Testis (tissue), 5 donors: ENCODE data around the gene NCK2. TPM values are rescaled to one million over a fixed set of nuclear protein-coding genes. Genes with fewer than 3 reads are reported as not detected.

Source experiments
- DNase-seq: peaks from one replicate; pipeline ENCODE4 v3.0.0-alpha.2; 2019
- H3K27ac ChIP-seq, 2 donors: fragments of 200-600 bp; sonication (generic); one replicate each; pipeline ENCODE4 v1.5.1; 2019
- H3K27me3 ChIP-seq: fragments of 200-600 bp; sonication (generic); one replicate; pipeline ENCODE4 v1.5.1; 2019
- H3K36me3 ChIP-seq: fragments of 200-600 bp; sonication (generic); one replicate; pipeline ENCODE4 v1.5.1; 2017; ENCODE audit warnings: low read depth; ENCODE audit errors: missing control alignments
- H3K4me1 ChIP-seq: fragments of 200-600 bp; sonication (generic); one replicate; pipeline ENCODE4 v1.5.1; 2019
- H3K4me3 ChIP-seq, 2 donors: fragments of 200-600 bp; sonication (generic); one replicate each; pipeline ENCODE4 v1.5.1; 2017 to 2019
- H3K9me3 ChIP-seq: fragments of 200-600 bp; sonication (generic); one replicate; pipeline ENCODE4 v1.5.1; 2017
- POLR2A ChIP-seq: fragments of 450-650 bp; IDR thresholded peaks from one replicate; pipeline ENCODE4 v1.6.1; 2017; ENCODE audit warnings: antibody characterized with exemption, mild to moderate bottlenecking, moderate library complexity
- WGBS, 2 donors: methylation state at CpG; one replicate each; pipeline ENCODE4 v1.1.5; 2018; 5-methylcytosine and 5-hydroxymethylcytosine counted together
- intact Hi-C: fragments of 100-400 bp; cut with DNase I; formaldehyde crosslinking; loops from one replicate; pipeline ENCODE4 v1.15.1; 2023; ENCODE audit warnings: low total_unique reads
- long read RNA-seq, 2 donors: transcript quantifications; one replicate each; lab custom pipeline, GENCODE V29; 2026
- polyA plus RNA-seq: library from polyadenylated mRNA; stranded (reverse); fragments of 350-450 nt; fragmentation: Illumina TruSeq; extraction: RNeasy Lipid Tissue Mini Kit (QIAGEN cat#74804); gene quantifications from one replicate; pipeline ENCODE4 v1.2.3, GENCODE V29; 2014; ENCODE audit warnings: low read depth, low replicate concordance; ENCODE audit not compliant: insufficient read depth
- total RNA-seq, 2 donors: library from RNA; depleted of rRNA; stranded (reverse); fragments of >200 nt; gene quantifications; one replicate each; pipeline ENCODE4 v1.2.3, GENCODE V29; 2016
- TF ChIP-seq, protein P1 (sequence below), 3 experiments: fragments of 450-650 bp in 2 of 3; fragments of 200-600 bp in 1 of 3; sonication (generic) in 1 of 3; IDR thresholded peaks; one replicate each; pipeline ENCODE4 v1.5.1; 2016 to 2019; ENCODE audit warnings: antibody characterized with exemption in 3 of 3, mild to moderate bottlenecking in 2 of 3, moderate library complexity in 1 of 3

The NCK2 gene
- total RNA-seq (100 to 1,000 TPM; 105 to 168 TPM), polyA plus RNA-seq (67.7 TPM)
- long read RNA-seq, donor 1, transcript NCK2-201 (5 exons, 2,683 nt): major isoform, 30 of 75 reads
- long read RNA-seq, donor 1, partial matches to known transcripts: 42 of 75 reads
- long read RNA-seq, donor 1, other reads (novel, unspliced or antisense): 0 of 75 reads
- long read RNA-seq, donor 2, transcript NCK2-201 (5 exons, 2,683 nt): major isoform, 12 of 75 reads
- long read RNA-seq, donor 2, partial matches to known transcripts: 61 of 75 reads
- long read RNA-seq, donor 2, other reads (novel, unspliced or antisense): 0 of 75 reads

DNA sequence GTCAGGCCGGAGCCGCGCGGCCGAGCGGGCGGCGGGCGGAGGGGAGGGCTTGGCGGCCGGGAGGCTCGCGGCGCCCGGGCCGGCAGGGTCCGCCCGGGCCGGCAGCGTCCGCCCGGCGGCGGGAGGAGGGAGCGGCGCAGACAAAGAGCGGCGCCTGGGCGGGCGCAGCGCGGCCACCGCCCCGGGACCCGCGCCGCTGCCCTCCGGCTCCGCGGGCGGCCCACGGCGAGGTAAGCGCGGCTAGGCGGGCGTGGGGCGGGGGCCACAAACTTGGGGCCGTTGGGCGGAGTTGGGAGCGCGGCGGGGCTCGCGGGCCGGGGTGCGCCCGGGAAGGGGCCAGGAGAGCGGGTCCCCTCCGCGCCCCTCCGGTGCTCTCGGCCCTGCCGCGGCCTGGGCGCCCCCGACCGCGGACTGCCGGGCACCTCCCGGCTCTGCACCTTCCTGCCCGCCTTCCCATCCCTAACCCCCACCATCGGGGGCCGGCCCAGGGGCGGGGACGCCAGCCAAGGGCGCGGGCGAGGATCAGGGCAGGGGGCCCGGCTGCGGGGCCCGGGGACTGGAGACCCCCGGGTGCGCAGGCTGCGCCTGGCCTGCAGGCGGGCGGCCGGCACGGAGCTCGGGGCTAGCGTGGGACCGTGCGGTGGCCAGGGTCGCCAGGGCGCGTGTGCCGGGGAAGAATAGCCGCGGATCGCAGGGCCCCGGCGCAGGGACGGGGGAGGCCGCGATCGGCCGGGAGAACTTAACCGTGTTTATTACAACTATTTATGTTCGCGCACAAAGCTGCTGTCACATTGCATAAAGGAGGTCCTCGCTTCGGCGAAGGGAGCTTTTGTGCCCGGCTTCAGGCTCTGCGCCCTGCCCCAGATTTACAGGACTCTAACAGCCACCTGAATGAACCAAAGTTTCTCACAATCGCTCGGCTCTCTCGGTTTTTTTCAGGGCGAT, at the start of gene NCK2:
Gene NCK2, plus strand, starts transcription at position 4 of the 945 bp plus-strand sequence. CDS start 110,152 bp downstream, outside the sequence.
- TF ChIP-seq, protein P1, sequence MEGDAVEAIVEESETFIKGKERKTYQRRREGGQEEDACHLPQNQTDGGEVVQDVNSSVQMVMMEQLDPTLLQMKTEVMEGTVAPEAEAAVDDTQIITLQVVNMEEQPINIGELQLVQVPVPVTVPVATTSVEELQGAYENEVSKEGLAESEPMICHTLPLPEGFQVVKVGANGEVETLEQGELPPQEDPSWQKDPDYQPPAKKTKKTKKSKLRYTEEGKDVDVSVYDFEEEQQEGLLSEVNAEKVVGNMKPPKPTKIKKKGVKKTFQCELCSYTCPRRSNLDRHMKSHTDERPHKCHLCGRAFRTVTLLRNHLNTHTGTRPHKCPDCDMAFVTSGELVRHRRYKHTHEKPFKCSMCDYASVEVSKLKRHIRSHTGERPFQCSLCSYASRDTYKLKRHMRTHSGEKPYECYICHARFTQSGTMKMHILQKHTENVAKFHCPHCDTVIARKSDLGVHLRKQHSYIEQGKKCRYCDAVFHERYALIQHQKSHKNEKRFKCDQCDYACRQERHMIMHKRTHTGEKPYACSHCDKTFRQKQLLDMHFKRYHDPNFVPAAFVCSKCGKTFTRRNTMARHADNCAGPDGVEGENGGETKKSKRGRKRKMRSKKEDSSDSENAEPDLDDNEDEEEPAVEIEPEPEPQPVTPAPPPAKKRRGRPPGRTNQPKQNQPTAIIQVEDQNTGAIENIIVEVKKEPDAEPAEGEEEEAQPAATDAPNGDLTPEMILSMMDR (IDR thresholded peaks at IDR 0.05): no peak
- no peak for TF ChIP-seq POLR2A
- DNase-seq: no peak

DNA sequence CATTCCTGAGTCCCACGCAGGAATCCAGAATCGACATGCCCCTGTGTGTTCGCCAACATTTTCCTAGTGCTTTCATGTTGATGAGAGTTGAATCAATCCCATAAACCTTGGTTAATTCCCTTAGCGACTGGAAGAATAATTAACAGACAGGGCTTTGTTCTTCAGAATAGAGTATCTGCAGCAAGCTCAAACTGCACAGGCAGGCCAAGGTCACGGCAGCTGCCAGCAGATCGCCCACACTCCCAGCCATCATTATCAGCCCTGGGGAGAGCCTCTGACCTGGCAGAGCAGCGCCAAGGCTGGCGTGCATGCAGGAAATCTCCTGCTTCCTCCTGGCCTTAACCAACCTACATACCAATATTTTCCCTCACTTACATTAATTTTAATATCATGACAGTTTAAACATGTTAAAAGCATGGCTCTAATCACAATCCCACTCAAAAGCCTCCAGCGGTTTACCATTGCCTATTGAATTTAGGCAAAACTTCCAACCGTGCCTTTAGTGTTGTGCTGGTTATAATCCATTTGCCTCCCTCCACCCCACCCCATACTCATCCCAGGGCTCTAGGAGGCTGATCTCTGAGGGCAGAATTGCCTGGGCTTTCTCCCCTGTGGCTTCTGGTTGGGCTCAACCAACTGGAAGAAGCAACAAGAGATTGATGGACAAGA, 46.8 kb upstream of the NCK2 start:
- no peaks in the 10 kb centered on the region for H3K27me3 ChIP-seq
- no peaks in the 10 kb centered on the region for H3K9me3 ChIP-seq
- H3K36me3 ChIP-seq: no peaks in the 10 kb centered on the region
- no peak overlapping the region for H3K4me3 ChIP-seq
- peak; percentile 92 for DNase-seq
- H3K4me1 ChIP-seq: peaks cover 22% of the 10 kb centered on the region
- intact Hi-C loops: no loop called here
- WGBS, 2 donors: 32 to 51% methylated on average over 10 of the region's 10 CpGs
- H3K27ac ChIP-seq: peak overlapping the region; percentile 34 to 46
- no peak for TF ChIP-seq POLR2A
- TF ChIP-seq, protein P1 (IDR thresholded peaks at IDR 0.05): no peak

More for the DNA sequence above, at the start of gene NCK2:
- H3K27ac ChIP-seq: peak within 1 kb of the TSS; percentile 87 to 92
- intact Hi-C loops: no loop called here
- peaks cover 34% of the 10 kb centered on the region for H3K4me1 ChIP-seq
- peak within 1 kb of the TSS; percentile 85 for H3K4me3 ChIP-seq
- H3K27me3 ChIP-seq: no peaks in the 10 kb centered on the region
- 0 to 1% methylated on average over 14 to 74 of the region's 119 CpGs for WGBS, 2 donors
- H3K36me3 ChIP-seq: no peaks in the 10 kb centered on the region
- no peaks in the 10 kb centered on the region for H3K9me3 ChIP-seq

DNA sequence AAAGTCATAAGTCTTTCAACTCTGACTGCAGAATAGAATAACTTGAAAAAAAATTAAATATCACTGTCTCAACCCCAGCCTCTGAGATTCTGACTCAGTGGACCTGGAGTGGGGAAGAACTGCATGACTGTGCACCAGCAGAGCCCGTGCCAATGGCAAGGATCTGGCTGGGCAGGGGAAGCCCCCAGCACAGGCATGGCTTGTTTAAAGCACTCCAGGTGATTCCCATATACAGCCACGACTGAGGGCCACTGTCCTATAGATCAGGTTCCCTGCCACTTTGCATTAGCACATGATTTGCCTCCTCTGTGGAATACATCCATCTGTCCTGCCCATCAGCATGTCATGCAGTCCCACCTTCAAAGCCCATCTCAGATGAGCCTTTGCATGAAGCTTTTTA, 45.9 kb upstream of the NCK2 start:
- intact Hi-C loops: no loop called here
- Histone ChIP-seq H3K36me3 (no peaks in the 10 kb centered on the region), H3K27me3 (no peaks in the 10 kb centered on the region), H3K4me1 (peaks cover 22% of the 10 kb centered on the region), H3K9me3 (no peaks in the 10 kb centered on the region), H3K4me3 (no peak overlapping the region), H3K27ac (peak overlapping the region in 1 of 2 donors; percentile 46)
- TF ChIP-seq, protein P1 (IDR thresholded peaks at IDR 0.05): no peak
- no peak for TF ChIP-seq POLR2A
- 84 to 100% methylated on average over 2 of the region's 2 CpGs for WGBS, 2 donors
- no peak for DNase-seq

DNA sequence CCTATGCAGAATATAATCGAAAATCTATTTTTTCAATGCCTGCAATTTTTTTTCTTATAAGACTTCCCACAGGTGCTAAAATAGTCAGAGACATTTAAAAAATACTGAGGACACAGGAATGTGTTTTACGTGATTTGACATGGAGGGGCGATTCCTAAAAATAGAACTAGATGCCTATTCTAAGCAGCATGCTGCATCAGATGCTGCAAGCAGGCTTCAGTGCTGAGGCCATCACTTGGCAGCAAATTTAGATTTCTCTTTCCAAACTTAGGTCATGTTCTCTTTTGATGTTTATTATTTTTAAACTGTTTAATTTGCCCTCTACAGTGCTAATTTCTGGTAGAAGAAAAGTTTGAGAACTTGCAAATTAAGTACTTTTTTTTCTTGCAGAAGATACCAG, 43.7 kb upstream of the NCK2 start:
- Histone ChIP-seq H3K27ac (no peak overlapping the region), H3K27me3 (no peaks in the 10 kb centered on the region), H3K4me3 (no peak overlapping the region), H3K36me3 (no peaks in the 10 kb centered on the region), H3K9me3 (no peaks in the 10 kb centered on the region), H3K4me1 (peaks cover 22% of the 10 kb centered on the region)
- 76 to 79% methylated on average over 3 of the region's 3 CpGs for WGBS, 2 donors
- DNase-seq: no peak
- TF ChIP-seq, protein P1 (IDR thresholded peaks at IDR 0.05): no peak
- no peak for TF ChIP-seq POLR2A
- intact Hi-C loops: no loop called here
